HG02938 (cell line): Measurements from ENCODE around the gene REG4.
"Not testable (repeated sequence)": the region's sequence is repeated elsewhere in the genome, so short reads cannot be mapped to it uniquely, and the experiment has no call there.

ENCODE experiments used
- ATAC-seq: cut with Tn5 transposase; IDR thresholded peaks from one replicate; pipeline ENCODE4 v1.9.1; 2021; ENCODE audit warnings: mild to moderate bottlenecking, moderate library complexity; ENCODE audit not compliant: unreplicated experiment

Gene REG4

DNA sequence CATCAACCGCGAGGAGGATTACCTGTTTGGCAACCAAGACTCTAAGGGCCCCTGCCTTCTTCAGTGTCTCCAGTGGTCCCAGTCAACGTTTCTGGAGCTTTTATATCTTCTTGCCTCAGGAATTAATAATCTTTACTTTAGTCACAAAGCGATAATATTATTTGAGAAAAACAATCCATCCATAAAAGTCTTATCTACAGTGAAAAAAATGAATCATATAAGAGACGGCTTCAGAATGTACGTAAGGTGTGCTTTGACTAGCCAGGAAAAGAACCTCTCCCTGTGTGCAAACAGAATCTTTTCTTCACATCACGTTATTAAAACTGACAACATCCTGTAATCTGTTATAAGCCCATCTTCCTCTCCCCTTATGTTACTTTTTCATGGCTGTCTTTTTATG, at the start of gene REG4:
REG4 (minus strand) TSS at position 74 of the 400 bp plus-strand sequence. CDS start 2,691 bp downstream, outside the sequence.
- ATAC-seq, result no peak

DNA sequence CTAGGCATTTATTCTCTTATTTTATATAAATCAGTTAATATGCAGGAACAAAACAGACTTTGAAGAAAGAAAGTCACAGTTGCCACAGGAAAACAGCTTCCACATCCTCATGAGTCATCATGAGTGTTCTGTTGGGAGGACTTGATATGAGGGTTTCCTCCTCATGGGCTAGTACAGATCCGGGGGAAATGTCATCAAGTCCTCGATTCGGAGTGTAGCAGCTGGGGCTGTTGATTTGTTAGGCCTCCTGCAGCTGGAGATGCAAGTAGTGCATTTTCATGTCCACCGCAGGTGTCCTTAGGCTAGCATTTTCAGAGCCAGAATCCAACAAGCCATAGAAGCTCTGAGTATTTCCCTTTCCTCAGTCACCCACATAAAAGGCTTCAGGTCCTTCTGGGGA, 48.4 kb upstream of the REG4 start:
- no peak for ATAC-seq

GRCh38 chr1:119858556-119859214, 47.4 kb upstream of the REG4 start:
- not testable (repeated sequence) for ATAC-seq

DNA sequence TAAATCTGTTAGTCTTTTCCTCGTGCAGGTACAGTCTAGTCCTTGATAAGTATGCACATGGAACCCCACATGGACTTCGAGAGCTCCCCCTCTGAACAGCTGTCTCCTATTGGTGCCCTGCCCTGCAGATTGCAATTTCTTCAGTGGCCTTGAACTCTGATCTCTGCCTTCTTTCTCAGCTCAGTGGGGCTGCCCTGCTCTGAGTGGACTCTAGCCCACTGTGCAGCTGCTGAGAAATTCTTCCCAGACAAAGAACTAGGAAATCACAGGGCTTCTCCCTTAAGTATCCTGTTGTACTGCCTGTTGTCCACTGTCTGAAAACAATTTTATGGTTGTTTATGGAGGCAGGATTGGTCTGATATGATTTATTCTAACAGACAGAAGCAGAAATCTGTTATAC, 46.9 kb upstream of the REG4 start:
- ATAC-seq, result no peak

GRCh38 chr1:119853155-119853554, 41.9 kb upstream of the REG4 start:
- ATAC-seq, result no peak

- not testable (repeated sequence) for ATAC-seq
These were observed 32.9 kb upstream of the REG4 start for GRCh38 chr1:119844206-119844605.

DNA sequence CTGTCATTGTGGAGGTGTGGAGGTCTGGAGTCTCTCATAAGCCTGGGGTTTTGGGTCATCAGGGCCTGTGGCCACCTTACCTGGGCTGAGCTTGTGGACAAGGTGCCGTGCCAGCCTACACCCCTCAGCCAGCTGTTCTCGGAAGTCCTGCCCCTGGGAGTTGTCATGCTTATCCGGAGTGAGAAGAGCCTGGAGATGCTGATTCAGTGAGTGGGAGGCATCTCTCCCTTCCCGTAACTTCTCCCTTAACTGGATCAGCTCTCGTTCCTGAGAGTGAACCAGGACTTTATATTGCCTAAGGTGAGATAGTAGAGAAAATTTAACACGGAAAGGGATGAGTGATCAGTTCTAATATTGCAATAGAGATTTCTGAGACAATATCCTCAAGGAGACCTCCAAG, 30.0 kb upstream of the REG4 start:
- ATAC-seq, result no peak

GRCh38 chr1:119840745-119841144, 29.5 kb upstream of the REG4 start:
- ATAC-seq, result no peak

- ATAC-seq, result no peak
These were observed 27.0 kb upstream of the REG4 start for GRCh38 chr1:119838236-119838635.

DNA sequence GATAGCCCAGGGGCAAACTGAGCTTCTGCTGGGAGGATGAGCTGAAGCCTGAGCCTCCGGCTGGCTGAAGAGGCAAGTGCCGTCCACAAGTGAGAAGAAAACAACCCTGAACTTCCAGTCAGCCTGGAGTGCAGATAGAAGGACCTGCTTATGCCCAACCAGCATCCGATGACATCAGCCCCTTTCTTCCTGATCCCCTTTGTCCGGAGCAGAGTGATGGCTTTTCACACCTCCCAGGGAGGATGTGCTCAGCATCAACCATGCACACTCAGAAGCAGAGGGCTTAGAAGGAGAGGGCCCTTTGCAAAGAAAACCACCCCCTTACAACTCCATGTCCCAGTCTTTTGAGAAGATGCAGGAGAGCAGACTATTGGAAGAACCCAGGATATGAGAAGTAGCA, 23.7 kb upstream of the REG4 start:
- no peak for ATAC-seq

GRCh38 chr1:119831027-119831426, 19.8 kb upstream of the REG4 start:
- ATAC-seq, result no peak

DNA sequence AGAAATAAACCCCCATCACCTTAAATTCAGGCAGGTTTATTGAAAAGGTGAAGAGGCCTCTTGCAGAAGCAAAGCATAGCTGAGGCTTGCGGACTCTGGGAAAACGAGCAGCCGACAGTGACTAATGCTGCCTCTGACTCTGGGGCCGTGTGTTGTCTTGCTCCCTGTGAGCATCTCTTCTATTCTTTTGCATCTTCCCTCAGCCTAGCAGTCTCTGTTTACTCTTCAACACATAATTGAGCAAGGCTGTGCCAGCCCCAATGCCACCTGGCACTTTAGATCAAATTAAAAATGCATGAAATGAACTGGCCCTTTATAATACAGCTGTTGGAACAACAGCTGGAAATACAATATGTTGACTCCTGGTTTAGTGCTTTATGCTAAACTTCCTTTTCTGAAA, 18.4 kb upstream of the REG4 start:
- ATAC-seq, result no peak

DNA sequence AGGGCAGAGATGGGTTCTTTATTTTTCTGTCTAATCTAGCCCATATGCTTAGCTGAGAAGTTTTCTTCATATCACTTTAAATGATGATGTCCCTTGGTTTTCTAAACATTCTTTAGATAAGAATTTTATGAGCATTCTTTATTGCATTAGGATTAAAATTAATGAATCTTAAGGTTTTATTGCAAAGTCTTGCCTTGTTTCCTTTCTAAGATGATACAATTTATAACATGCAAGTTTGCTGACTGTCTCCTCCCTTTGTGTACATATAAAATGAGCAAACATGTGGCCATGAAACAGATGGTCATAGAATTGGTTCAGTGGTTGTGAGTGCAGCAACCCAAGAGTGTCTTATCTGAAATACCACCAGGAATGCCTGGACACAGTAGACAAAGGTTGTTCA, 17.7 kb upstream of the REG4 start:
- ATAC-seq, result not testable (repeated sequence)

DNA sequence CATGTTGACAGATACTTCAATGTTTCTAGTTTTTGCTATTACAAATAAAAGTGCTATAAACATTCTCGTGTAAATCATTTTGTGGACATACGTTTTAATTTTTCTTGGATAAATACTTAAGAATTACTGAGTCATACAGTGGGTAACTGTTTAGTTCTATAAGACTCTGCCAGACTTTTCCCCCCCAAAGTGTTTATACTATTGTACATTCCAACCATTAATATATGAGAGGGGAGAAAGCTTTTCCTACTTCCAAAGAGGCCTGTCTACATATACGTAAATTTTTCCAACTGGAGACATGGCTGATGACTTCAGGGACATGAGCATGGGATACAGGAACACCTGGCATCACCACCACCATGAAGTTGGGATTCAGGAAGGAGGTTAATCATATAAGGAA, 17.0 kb upstream of the REG4 start:
- ATAC-seq, result no peak

- ATAC-seq, result no peak
These were observed 15.8 kb upstream of the REG4 start for GRCh38 chr1:119827010-119827409.

- ATAC-seq, result no peak
These were observed 11.1 kb upstream of the REG4 start for GRCh38 chr1:119822406-119822805.

DNA sequence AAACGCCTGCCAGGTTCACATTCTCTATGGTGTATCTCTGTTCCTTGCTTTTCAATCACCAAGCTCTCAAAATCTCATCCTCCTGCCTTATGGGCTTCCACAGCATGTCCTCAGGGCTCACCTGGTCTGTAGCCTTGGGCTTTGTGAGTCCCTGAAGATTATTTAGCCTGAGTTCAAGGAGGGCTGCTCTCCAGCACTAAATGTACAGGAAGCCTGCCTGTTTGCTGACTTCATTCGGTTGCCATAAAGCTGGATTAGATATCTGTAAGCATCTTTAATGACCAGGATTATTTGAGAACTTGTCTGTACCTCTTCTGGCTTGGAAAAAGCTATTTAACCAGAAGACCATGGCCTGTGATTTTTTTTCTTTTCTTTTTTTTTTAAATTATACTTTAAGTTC, 6.9 kb upstream of the REG4 start:
- ATAC-seq, result no peak

GRCh38 chr1:119816407-119816806, 5.1 kb upstream of the REG4 start:
- ATAC-seq, result no peak

DNA sequence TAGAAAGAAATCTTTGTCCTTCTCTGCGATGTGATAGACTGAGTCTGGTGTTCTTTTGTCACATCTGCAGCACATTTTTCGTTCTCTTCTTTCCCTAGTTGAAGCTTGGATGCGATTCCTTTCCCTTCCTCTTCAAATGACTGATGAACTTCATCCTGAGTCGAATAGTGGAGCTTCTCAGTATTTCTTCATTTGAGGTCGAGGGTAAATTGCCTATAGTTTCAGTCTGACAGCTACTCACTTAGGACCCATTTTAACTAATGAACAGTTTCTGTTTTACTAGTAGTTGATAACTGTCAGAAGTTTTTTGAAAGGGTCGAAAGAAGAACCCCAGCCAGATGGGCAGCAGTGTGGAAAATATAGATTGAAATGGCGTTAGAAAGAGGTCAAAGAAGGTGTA, 4.7 kb upstream of the REG4 start:
- no peak for ATAC-seq

DNA sequence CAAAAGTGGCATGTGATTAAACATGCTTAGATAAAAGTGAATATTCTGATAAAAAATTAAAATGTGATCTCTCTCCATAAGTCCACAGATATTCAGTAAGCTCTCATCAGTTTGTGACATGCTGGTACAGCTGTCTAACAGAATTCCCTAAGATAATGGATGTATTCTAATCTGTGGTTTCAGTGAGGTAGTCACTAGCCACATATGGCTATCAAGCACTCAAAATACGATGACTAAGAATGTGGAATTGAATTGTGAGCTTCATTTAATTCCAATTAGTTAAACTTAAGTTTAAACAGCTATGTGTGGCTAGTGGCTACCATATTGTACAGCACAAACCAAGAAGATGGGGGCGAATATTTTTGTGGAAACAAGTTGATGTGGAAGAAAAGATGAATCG, 4.1 kb upstream of the REG4 start:
- ATAC-seq, result no peak

DNA sequence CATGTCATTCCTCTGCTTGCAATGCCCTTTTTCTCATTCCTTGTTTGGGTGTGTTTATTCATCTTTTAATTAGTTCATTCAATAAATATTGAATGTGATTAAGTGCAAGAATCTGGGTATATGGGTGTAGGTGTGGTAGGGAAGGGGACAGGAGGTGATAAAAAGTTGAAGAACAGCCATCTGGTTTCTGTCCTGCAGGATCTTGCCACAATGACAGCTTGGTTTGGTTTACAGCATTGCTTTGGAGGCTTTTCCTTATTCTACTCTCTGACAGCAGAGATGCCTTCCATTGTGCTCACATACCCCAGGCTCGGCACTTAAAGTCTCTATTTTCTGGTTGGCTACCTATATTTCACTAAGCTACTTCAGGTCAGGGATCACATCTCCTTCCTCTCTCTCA, 3.0 kb upstream of the REG4 start:
- no peak for ATAC-seq

GRCh38 chr1:119811985-119812557, 811 bp upstream of the REG4 start:
- ATAC-seq, result no peak

- peak; percentile 67 for ATAC-seq
These were observed 2.2 kb downstream of the REG4 start for GRCh38 chr1:119808972-119809550.
